Measurements from ENCODE around the gene EPG5. TPM values are rescaled to one million over a fixed set of nuclear protein-coding genes. Genes with fewer than 3 reads are reported as not detected.

The EPG5 gene
- total and polyA plus RNA-seq, 7 donors: 4.4 to 19.9 (median 11.9) TPM

GRCh38 chr18:45836242-45837205, 130.6 kb downstream of the EPG5 start:
- Histone ChIP-seq H3K27ac (no peak overlapping the region), H3K36me3 (ENCODE audit: insufficient read depth in 1 of 2, low read depth in 1 of 2) (no peaks in the 10 kb centered on the region), H3K4me1 (peaks cover 13% of the 10 kb centered on the region), H3K9me3 (no peaks in the 10 kb centered on the region), H3K4me3 (no peak overlapping the region), H3K27me3 (ENCODE audit: insufficient read depth in 3 of 3, low read length in 2 of 3) (peaks cover 0 to 41% (median 20%) of the 10 kb centered on the region in 3 donors)
- no peak for TF ChIP-seq CTCF (IDR thresholded peaks at IDR 0.05)
- 58 to 60% (median 58%) methylated on average over 14 of the region's 14 CpGs for WGBS, 3 donors
- intact Hi-C loops (cut with DNase I): loop anchor here in 1 of 2 donors (5.0 kb wide), 2 partner anchors 144 to 169 kb away; no protein-coding TSS in a partner anchor
- DNase-seq (no peak), ATAC-seq (no peak)

- ATAC-seq (no peak), DNase-seq (no peak)
- H3K4me1 ChIP-seq: peaks cover 13% of the 10 kb centered on the region
- WGBS, 3 donors: 69 to 75% (median 73%) methylated on average over 3 of the region's 3 CpGs
- H3K36me3 ChIP-seq (ENCODE audit: insufficient read depth in 1 of 2, low read depth in 1 of 2): no peaks in the 10 kb centered on the region
- H3K4me3 ChIP-seq: no peak overlapping the region
- no peaks in the 10 kb centered on the region for H3K9me3 ChIP-seq
- no peak for TF ChIP-seq CTCF (IDR thresholded peaks at IDR 0.05)
- H3K27ac ChIP-seq: no peak overlapping the region
- intact Hi-C loops (cut with DNase I): loop anchor here in 1 of 2 donors (5.0 kb wide), 2 partner anchors 143 to 168 kb away; no protein-coding TSS in a partner anchor
- H3K27me3 ChIP-seq (ENCODE audit: insufficient read depth in 3 of 3, low read length in 2 of 3): peaks cover 0 to 37% (median 20%) of the 10 kb centered on the region in 3 donors
Measured at GRCh38 chr18:45835057-45835636, 132.0 kb downstream of the EPG5 start.

GRCh38 chr18:45834306-45834705, 132.8 kb downstream of the EPG5 start:
- ATAC-seq: no peak
- no peak for DNase-seq
- peaks cover 13% of the 10 kb centered on the region for H3K4me1 ChIP-seq
- H3K4me3 ChIP-seq: no peak overlapping the region
- no peaks in the 10 kb centered on the region for H3K36me3 ChIP-seq (ENCODE audit: insufficient read depth in 1 of 2, low read depth in 1 of 2)
- H3K27me3 ChIP-seq (ENCODE audit: insufficient read depth in 3 of 3, low read length in 2 of 3): peaks cover 0 to 29% (median 19%) of the 10 kb centered on the region in 3 donors
- intact Hi-C loops (cut with DNase I): no loop called here
- no peak overlapping the region for H3K27ac ChIP-seq
- 66 to 74% (median 70%) methylated on average over 1 of the region's 1 CpG for WGBS, 3 donors
- no peaks in the 10 kb centered on the region for H3K9me3 ChIP-seq
- no peak for TF ChIP-seq CTCF (IDR thresholded peaks at IDR 0.05)

- 80 to 86% (median 86%) methylated on average over 5 of the region's 5 CpGs for WGBS, 3 donors
- TF ChIP-seq CTCF (IDR thresholded peaks at IDR 0.05): no peak
- peaks cover 9% of the 10 kb centered on the region for H3K4me1 ChIP-seq
- no peak overlapping the region for H3K27ac ChIP-seq
- ATAC-seq (no peak), DNase-seq (no peak)
- H3K4me3 ChIP-seq: no peak overlapping the region
- no peaks in the 10 kb centered on the region for H3K9me3 ChIP-seq
- H3K36me3 ChIP-seq (ENCODE audit: insufficient read depth in 1 of 2, low read depth in 1 of 2): no peaks in the 10 kb centered on the region
- H3K27me3 ChIP-seq (ENCODE audit: insufficient read depth in 3 of 3, low read length in 2 of 3): peaks cover 0 to 24% (median 14%) of the 10 kb centered on the region in 3 donors
- intact Hi-C loops (cut with DNase I): no loop called here
Measured at GRCh38 chr18:45833846-45834245, 133.3 kb downstream of the EPG5 start.

Measured in psoas muscle (tissue), 8 donors.